GM20000 (cell line): ENCODE results near the gene KCNQ1.
A peak's percentile ranks its signal among the peaks of the same experiment; 100 is the strongest.

Source experiments
- DNase-seq: peaks from one replicate; pipeline ENCODE4 v3.0.0; 2012; ENCODE audit warnings: low spot score
- TF ChIP-seq, protein P1 (sequence below): IDR thresholded peaks from 2 replicates; pipeline ENCODE4 v1.5.1; 2012; ENCODE audit warnings: mild to moderate bottlenecking, control low read depth; ENCODE audit errors: extremely low read depth, missing control alignments

The KCNQ1 gene

DNA sequence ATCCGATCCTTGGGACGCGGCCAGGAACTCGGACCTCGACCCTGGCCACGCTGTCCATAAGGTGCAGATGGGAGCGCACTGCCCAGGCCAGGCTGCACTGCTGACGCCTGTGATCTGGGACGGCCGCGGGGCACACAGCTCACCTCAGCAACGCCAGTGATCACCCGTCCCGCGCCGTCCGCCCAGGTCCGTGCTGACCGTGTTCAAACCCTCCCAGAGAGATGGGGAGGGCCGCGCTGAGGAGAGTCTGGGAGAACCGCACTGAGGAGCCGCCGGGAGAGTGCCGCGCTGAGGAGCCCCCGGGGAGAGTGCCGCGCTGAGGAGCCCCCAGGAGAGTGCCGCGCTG is 254.3 kb downstream of the KCNQ1 start:
- no peak for DNase-seq
- TF ChIP-seq, protein P1, sequence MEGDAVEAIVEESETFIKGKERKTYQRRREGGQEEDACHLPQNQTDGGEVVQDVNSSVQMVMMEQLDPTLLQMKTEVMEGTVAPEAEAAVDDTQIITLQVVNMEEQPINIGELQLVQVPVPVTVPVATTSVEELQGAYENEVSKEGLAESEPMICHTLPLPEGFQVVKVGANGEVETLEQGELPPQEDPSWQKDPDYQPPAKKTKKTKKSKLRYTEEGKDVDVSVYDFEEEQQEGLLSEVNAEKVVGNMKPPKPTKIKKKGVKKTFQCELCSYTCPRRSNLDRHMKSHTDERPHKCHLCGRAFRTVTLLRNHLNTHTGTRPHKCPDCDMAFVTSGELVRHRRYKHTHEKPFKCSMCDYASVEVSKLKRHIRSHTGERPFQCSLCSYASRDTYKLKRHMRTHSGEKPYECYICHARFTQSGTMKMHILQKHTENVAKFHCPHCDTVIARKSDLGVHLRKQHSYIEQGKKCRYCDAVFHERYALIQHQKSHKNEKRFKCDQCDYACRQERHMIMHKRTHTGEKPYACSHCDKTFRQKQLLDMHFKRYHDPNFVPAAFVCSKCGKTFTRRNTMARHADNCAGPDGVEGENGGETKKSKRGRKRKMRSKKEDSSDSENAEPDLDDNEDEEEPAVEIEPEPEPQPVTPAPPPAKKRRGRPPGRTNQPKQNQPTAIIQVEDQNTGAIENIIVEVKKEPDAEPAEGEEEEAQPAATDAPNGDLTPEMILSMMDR: no peak

DNA sequence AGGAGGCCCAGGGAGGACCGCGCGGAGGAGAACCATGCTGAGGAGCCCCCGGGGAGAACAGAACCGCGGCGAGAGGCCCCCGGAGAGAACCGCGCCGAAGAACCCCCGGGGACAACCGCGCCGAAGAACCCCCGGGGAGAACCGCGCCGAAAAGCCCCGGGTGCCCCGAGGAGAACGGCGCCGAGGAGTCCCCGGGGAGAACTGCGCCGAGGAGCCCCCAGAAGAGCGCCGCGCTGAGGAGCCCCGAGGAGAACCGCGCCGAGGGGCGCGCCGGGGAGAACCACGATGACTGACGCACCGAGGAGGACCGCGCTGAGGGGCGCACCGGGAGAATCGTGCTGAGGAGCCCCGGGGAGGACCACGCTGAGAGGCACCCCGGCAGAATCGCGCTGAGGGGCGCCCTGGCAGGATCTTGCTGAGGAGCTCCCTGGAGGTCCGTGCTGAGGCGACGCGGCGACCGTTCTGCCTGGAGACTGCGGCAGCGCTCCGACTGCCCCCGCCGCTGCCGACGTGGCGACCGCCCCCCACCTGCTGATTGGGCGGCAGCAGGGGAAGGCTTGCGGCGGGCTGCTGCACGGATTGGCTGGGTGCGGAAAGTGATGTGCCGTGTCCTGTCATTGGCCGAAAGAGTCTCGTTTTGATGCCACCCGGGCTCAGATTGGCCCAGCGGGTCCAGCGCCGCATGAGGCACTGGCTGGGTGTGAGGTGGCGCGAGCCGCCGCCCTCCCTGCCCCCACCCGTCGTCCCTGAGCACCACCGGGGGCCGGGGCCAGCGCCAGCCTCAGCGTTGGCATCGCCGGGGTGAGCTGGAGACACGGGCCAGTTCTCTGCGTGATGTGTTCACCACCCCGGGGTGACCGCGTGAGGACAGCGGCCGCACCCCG is 255.0 kb downstream of the KCNQ1 start, which contains the start of gene KCNQ1OT1:
KCNQ1OT1 (minus strand) TSS at position 464 of the 884 bp plus-strand sequence.
- peak; percentile 97 for DNase-seq
- TF ChIP-seq, protein P1: no peak

- peak; percentile 72 for DNase-seq
These were observed 255.8 kb downstream of the KCNQ1 start for GRCh38 chr11:2700415-2701211.

GRCh38 chr11:2701230-2701629 is 256.4 kb downstream of the KCNQ1 start:
- DNase-seq: no peak
- TF ChIP-seq, protein P1: no peak

More at GRCh38 chr11:2700415-2701211, 255.8 kb downstream of the KCNQ1 start:
- TF ChIP-seq, protein P1: no peak

- TF ChIP-seq, protein P1: no peak
These were observed 257.2 kb downstream of the KCNQ1 start for GRCh38 chr11:2701898-2702434.

GRCh38 chr11:2702771-2703362 is 258.1 kb downstream of the KCNQ1 start:
- TF ChIP-seq, protein P1: no peak
- no peak for DNase-seq

More at GRCh38 chr11:2701898-2702434, 257.2 kb downstream of the KCNQ1 start:
- DNase-seq: no peak
